Effector memory CD4-positive, alpha-beta T cell (primary cell): ENCODE data around the gene BAIAP2.

Experiments
- DNase-seq, 3 donors: peaks; one replicate each; pipeline ENCODE4 v3.0.0-alpha.2; 2020
- H3K27ac ChIP-seq: 2 replicates; pipeline ENCODE4 v1.7.0; 2013; ENCODE audit warnings: mild to moderate bottlenecking, low read length, moderate library complexity; ENCODE audit not compliant: insufficient read depth, poor library complexity, severe bottlenecking
- H3K27me3 ChIP-seq: replicated peaks from 2 replicates; pipeline ENCODE4 v1.7.0; 2013; ENCODE audit warnings: mild to moderate bottlenecking, low read length; ENCODE audit not compliant: insufficient read depth, control insufficient read depth, poor library complexity, severe bottlenecking
- H3K36me3 ChIP-seq: 2 replicates; pipeline ENCODE4 v1.7.0; 2013; ENCODE audit warnings: mild to moderate bottlenecking, low read length, moderate library complexity; ENCODE audit not compliant: control insufficient read depth, insufficient read depth
- H3K4me1 ChIP-seq: 2 replicates; pipeline ENCODE4 v1.7.0; 2013; ENCODE audit warnings: low read length, mild to moderate bottlenecking; ENCODE audit not compliant: control insufficient read depth, insufficient read depth, poor library complexity, severe bottlenecking
- H3K4me3 ChIP-seq: 2 replicates; pipeline ENCODE4 v1.7.0; 2013; ENCODE audit warnings: low read length, low read depth, mild to moderate bottlenecking; ENCODE audit not compliant: insufficient read depth, poor library complexity, severe bottlenecking
- H3K9me3 ChIP-seq: 2 replicates; pipeline ENCODE4 v1.7.0; 2013; ENCODE audit warnings: mild to moderate bottlenecking, low read length, moderate library complexity; ENCODE audit not compliant: control insufficient read depth

Gene BAIAP2

GRCh38 chr17:81109957-81110356, 75.0 kb downstream of the BAIAP2 start:
- no peak overlapping the region for H3K4me3 ChIP-seq
- H3K27ac ChIP-seq, result no peak overlapping the region
- H3K9me3 ChIP-seq, result no peaks in the 10 kb centered on the region
- H3K4me1 ChIP-seq, result no peaks in the 10 kb centered on the region
- H3K36me3 ChIP-seq, result no peaks in the 10 kb centered on the region
- no peaks in the 10 kb centered on the region for H3K27me3 ChIP-seq
- DNase-seq, result no peak

GRCh38 chr17:81110488-81111040, 75.6 kb downstream of the BAIAP2 start:
- no peaks in the 10 kb centered on the region for H3K36me3 ChIP-seq
- no peaks in the 10 kb centered on the region for H3K9me3 ChIP-seq
- H3K4me3 ChIP-seq, result no peak overlapping the region
- H3K4me1 ChIP-seq, result no peaks in the 10 kb centered on the region
- no peak overlapping the region for H3K27ac ChIP-seq
- H3K27me3 ChIP-seq, result no peaks in the 10 kb centered on the region
- no peak for DNase-seq

GRCh38 chr17:81111066-81111465, 76.1 kb downstream of the BAIAP2 start:
- Histone ChIP-seq H3K27ac (no peak overlapping the region), H3K9me3 (no peaks in the 10 kb centered on the region), H3K36me3 (no peaks in the 10 kb centered on the region), H3K4me1 (no peaks in the 10 kb centered on the region), H3K4me3 (no peak overlapping the region), H3K27me3 (no peaks in the 10 kb centered on the region)
- DNase-seq, result no peak

GRCh38 chr17:81112450-81112849, 77.5 kb downstream of the BAIAP2 start:
- Histone ChIP-seq H3K36me3 (no peaks in the 10 kb centered on the region), H3K4me1 (no peaks in the 10 kb centered on the region), H3K27ac (no peak overlapping the region), H3K27me3 (no peaks in the 10 kb centered on the region), H3K4me3 (no peak overlapping the region), H3K9me3 (no peaks in the 10 kb centered on the region)
- no peak for DNase-seq

- DNase-seq, result no peak
- Histone ChIP-seq H3K9me3 (no peaks in the 10 kb centered on the region), H3K27me3 (no peaks in the 10 kb centered on the region), H3K4me3 (no peak overlapping the region), H3K4me1 (no peaks in the 10 kb centered on the region), H3K36me3 (no peaks in the 10 kb centered on the region), H3K27ac (no peak overlapping the region)
Observed at GRCh38 chr17:81113158-81113724, 78.3 kb downstream of the BAIAP2 start.

GRCh38 chr17:81114351-81115093, 79.6 kb downstream of the BAIAP2 start:
- peaks cover 4% of the 10 kb centered on the region for H3K4me1 ChIP-seq
- no peak for DNase-seq
- no peak overlapping the region for H3K27ac ChIP-seq
- no peaks in the 10 kb centered on the region for H3K36me3 ChIP-seq
- H3K4me3 ChIP-seq, result no peak overlapping the region
- H3K9me3 ChIP-seq, result no peaks in the 10 kb centered on the region
- no peaks in the 10 kb centered on the region for H3K27me3 ChIP-seq

GRCh38 chr17:81115219-81115618, 80.3 kb downstream of the BAIAP2 start:
- Histone ChIP-seq H3K27me3 (no peaks in the 10 kb centered on the region), H3K4me1 (peaks cover 4% of the 10 kb centered on the region), H3K27ac (no peak overlapping the region), H3K36me3 (no peaks in the 10 kb centered on the region), H3K4me3 (no peak overlapping the region), H3K9me3 (no peaks in the 10 kb centered on the region)
- DNase-seq, result no peak

- no peak for DNase-seq
- no peak overlapping the region for H3K4me3 ChIP-seq
- H3K9me3 ChIP-seq, result no peaks in the 10 kb centered on the region
- H3K36me3 ChIP-seq, result no peaks in the 10 kb centered on the region
- no peak overlapping the region for H3K27ac ChIP-seq
- peaks cover 4% of the 10 kb centered on the region for H3K4me1 ChIP-seq
- H3K27me3 ChIP-seq, result no peaks in the 10 kb centered on the region
Observed at GRCh38 chr17:81115749-81116464, 81.0 kb downstream of the BAIAP2 start.

- H3K4me1 ChIP-seq, result peaks cover 4% of the 10 kb centered on the region
- H3K4me3 ChIP-seq, result no peak overlapping the region
Observed at GRCh38 chr17:81116704-81117103, 81.8 kb downstream of the BAIAP2 start.

GRCh38 chr17:81117672-81118198, 82.8 kb downstream of the BAIAP2 start:
- Histone ChIP-seq H3K4me1 (peaks cover 4% of the 10 kb centered on the region), H3K27ac (no peak overlapping the region), H3K4me3 (no peak overlapping the region), H3K27me3 (no peaks in the 10 kb centered on the region), H3K9me3 (no peaks in the 10 kb centered on the region), H3K36me3 (no peaks in the 10 kb centered on the region)
- no peak for DNase-seq

More at GRCh38 chr17:81116704-81117103, 81.8 kb downstream of the BAIAP2 start:
- Histone ChIP-seq H3K9me3 (no peaks in the 10 kb centered on the region), H3K36me3 (no peaks in the 10 kb centered on the region), H3K27ac (no peak overlapping the region), H3K27me3 (no peaks in the 10 kb centered on the region)
- DNase-seq, result no peak
